ENCODE data around the gene KIRREL2.

Gene KIRREL2

GRCh38 chr19:35816846-35817245 is 39.9 kb upstream of the KIRREL2 start:
- no peak for TF ChIP-seq CTCF (IDR thresholded peaks at IDR 0.05; ENCODE audit: insufficient read depth, low read depth, low read length, missing control alignments)
- H3K4me3 ChIP-seq (ENCODE audit: low read depth, low read length), result no peak overlapping the region
- DNase-seq (ENCODE audit: low read depth), result no peak

- DNase-seq (ENCODE audit: low read depth), result no peak
- TF ChIP-seq CTCF (IDR thresholded peaks at IDR 0.05; ENCODE audit: insufficient read depth, low read depth, low read length, missing control alignments), result no peak
- H3K4me3 ChIP-seq (ENCODE audit: low read depth, low read length), result no peak overlapping the region
Observed at GRCh38 chr19:35818445-35818844, 38.3 kb upstream of the KIRREL2 start.

GRCh38 chr19:35822579-35822978 is 34.1 kb upstream of the KIRREL2 start:
- no peak overlapping the region for H3K4me3 ChIP-seq (ENCODE audit: low read depth, low read length)
- DNase-seq (ENCODE audit: low read depth), result no peak

GRCh38 chr19:35824150-35824549 is 32.6 kb upstream of the KIRREL2 start:
- no peak for TF ChIP-seq CTCF (IDR thresholded peaks at IDR 0.05; ENCODE audit: insufficient read depth, low read depth, low read length, missing control alignments)
- DNase-seq (ENCODE audit: low read depth), result no peak
- no peak overlapping the region for H3K4me3 ChIP-seq (ENCODE audit: low read depth, low read length)

More at GRCh38 chr19:35822579-35822978, 34.1 kb upstream of the KIRREL2 start:
- TF ChIP-seq CTCF (IDR thresholded peaks at IDR 0.05; ENCODE audit: insufficient read depth, low read depth, low read length, missing control alignments), result no peak

- no peak overlapping the region for H3K4me3 ChIP-seq (ENCODE audit: low read depth, low read length)
- TF ChIP-seq CTCF (IDR thresholded peaks at IDR 0.05; ENCODE audit: insufficient read depth, low read depth, low read length, missing control alignments), result no peak
- peak; percentile 30 for DNase-seq (ENCODE audit: low read depth)
Observed at GRCh38 chr19:35828692-35829301, 27.9 kb upstream of the KIRREL2 start.

GRCh38 chr19:35830986-35831385 is 25.7 kb upstream of the KIRREL2 start:
- no peak overlapping the region for H3K4me3 ChIP-seq (ENCODE audit: low read depth, low read length)
- no peak for DNase-seq (ENCODE audit: low read depth)
- TF ChIP-seq CTCF (IDR thresholded peaks at IDR 0.05; ENCODE audit: insufficient read depth, low read depth, low read length, missing control alignments), result no peak

- TF ChIP-seq CTCF (IDR thresholded peaks at IDR 0.05; ENCODE audit: insufficient read depth, low read depth, low read length, missing control alignments), result no peak
- DNase-seq (ENCODE audit: low read depth), result no peak
- H3K4me3 ChIP-seq (ENCODE audit: low read depth, low read length), result no peak overlapping the region
Observed at GRCh38 chr19:35832054-35832453, 24.7 kb upstream of the KIRREL2 start.

All from GM12865 (cell line).